Measurements from ENCODE around the gene TMEM98.
"Not testable (repeated sequence)": the region's sequence is repeated elsewhere in the genome, so short reads cannot be mapped to it uniquely, and the experiment has no call there.

DNA sequence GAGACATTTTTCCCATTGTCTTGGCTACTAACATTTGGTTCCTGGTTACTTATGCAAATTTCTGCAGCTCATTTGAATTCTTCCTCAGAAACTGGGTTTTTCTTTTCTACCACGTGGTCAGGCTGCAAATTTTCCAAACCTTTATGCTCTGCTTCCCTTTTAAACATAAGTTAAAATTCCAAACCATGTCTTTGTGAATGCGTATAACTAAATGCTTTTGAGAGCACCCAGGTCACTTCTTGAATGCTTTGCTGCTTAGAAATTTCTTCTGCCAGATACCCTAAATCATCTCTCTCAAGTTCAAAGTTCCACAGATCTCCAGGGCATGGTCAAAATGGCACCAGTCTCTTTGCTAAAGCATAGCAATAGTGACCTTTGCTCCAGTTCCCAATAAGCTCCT lies 59.9 kb downstream of the TMEM98 start:
- TF ChIP-seq EZH2 (optimal IDR thresholded peaks at IDR 0.05; ENCODE audit: low read depth, low read length), result not testable (repeated sequence)
- TF ChIP-seq, protein P1, sequence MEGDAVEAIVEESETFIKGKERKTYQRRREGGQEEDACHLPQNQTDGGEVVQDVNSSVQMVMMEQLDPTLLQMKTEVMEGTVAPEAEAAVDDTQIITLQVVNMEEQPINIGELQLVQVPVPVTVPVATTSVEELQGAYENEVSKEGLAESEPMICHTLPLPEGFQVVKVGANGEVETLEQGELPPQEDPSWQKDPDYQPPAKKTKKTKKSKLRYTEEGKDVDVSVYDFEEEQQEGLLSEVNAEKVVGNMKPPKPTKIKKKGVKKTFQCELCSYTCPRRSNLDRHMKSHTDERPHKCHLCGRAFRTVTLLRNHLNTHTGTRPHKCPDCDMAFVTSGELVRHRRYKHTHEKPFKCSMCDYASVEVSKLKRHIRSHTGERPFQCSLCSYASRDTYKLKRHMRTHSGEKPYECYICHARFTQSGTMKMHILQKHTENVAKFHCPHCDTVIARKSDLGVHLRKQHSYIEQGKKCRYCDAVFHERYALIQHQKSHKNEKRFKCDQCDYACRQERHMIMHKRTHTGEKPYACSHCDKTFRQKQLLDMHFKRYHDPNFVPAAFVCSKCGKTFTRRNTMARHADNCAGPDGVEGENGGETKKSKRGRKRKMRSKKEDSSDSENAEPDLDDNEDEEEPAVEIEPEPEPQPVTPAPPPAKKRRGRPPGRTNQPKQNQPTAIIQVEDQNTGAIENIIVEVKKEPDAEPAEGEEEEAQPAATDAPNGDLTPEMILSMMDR (IDR thresholded peaks at IDR 0.05; ENCODE audit: low read length), result not testable (repeated sequence)
